OCI-LY1 (cell line): ENCODE data around the gene AFF4.
"Not testable (repeated sequence)": the region's sequence is repeated elsewhere in the genome, so short reads cannot be mapped to it uniquely, and the experiment has no call there.

Source experiments
- H2AFZ ChIP-seq: fragments of 200-600 bp; sonication (generic), shearing (Covaris generic); 2 replicates; pipeline ENCODE4 v1.6.0; 2014; ENCODE audit warnings: antibody characterized with exemption, mild to moderate bottlenecking, low read length
- H3F3A ChIP-seq: fragments of 200-600 bp; sonication (generic), shearing (Covaris generic); 2 replicates; pipeline ENCODE4 v1.6.0; 2014; ENCODE audit warnings: mild to moderate bottlenecking, antibody characterized with exemption, low read length, moderate library complexity; ENCODE audit not compliant: insufficient read depth
- H3K27ac ChIP-seq: fragments of 200-600 bp; sonication (generic); 2 replicates; pipeline ENCODE4 v1.5.1; 2014; ENCODE audit warnings: low read length, mixed run types, mild to moderate bottlenecking, low read depth; ENCODE audit not compliant: poor library complexity, severe bottlenecking
- H3K27me3 ChIP-seq: fragments of 200-600 bp; sonication (generic); 2 replicates; pipeline ENCODE4 v1.6.0; 2014; ENCODE audit warnings: antibody characterized with exemption, mild to moderate bottlenecking, low read length, moderate library complexity; ENCODE audit not compliant: insufficient read depth
- H3K36me3 ChIP-seq: fragments of 200-600 bp; sonication (generic); 2 replicates; pipeline ENCODE4 v1.6.1; 2014; ENCODE audit warnings: mild to moderate bottlenecking, antibody characterized with exemption, low read length, moderate library complexity, mixed read lengths; ENCODE audit not compliant: insufficient read depth
- H3K4me1 ChIP-seq: fragments of 200-600 bp; sonication (generic); 2 replicates; pipeline ENCODE4 v1.5.1; 2014; ENCODE audit warnings: mild to moderate bottlenecking, low read length, moderate library complexity; ENCODE audit not compliant: insufficient read depth, severe bottlenecking
- H3K4me2 ChIP-seq: fragments of 200-600 bp; sonication (generic), shearing (Covaris generic); 2 replicates; pipeline ENCODE4 v1.6.1; 2014; ENCODE audit warnings: low read length
- H3K4me3 ChIP-seq: fragments of 200-600 bp; sonication (generic); 2 replicates; pipeline ENCODE4 v1.5.1; 2014; ENCODE audit warnings: low read length, low read depth, mild to moderate bottlenecking, mixed read lengths; ENCODE audit not compliant: poor library complexity, severe bottlenecking
- H3K79me2 ChIP-seq: fragments of 200-600 bp; shearing (Covaris generic); 2 replicates; pipeline ENCODE4 v1.6.1; 2016; ENCODE audit warnings: mixed run types, low read length, mixed read lengths; ENCODE audit not compliant: insufficient read depth
- H3K9ac ChIP-seq: fragments of 200-600 bp; sonication (generic), shearing (Covaris generic); 2 replicates; pipeline ENCODE4 v1.6.1; 2014; ENCODE audit warnings: mild to moderate bottlenecking, low read length, mixed read lengths
- H3K9me2 ChIP-seq: fragments of 200-600 bp; sonication (generic), shearing (Covaris generic); 2 replicates; pipeline ENCODE4 v1.6.1; 2014; ENCODE audit warnings: low read depth, mild to moderate bottlenecking, low read length, mixed read lengths
- H3K9me3 ChIP-seq: fragments of 200-600 bp; shearing (Covaris generic); 2 replicates; pipeline ENCODE4 v1.6.1; 2014; ENCODE audit warnings: low read length, mixed read lengths
- H4K20me1 ChIP-seq: fragments of 200-600 bp; sonication (generic), shearing (Covaris generic); 2 replicates; pipeline ENCODE4 v1.6.0; 2016; ENCODE audit warnings: mild to moderate bottlenecking, low read length; ENCODE audit not compliant: insufficient read depth
- EZH2 ChIP-seq: fragments of 200-600 bp; sonication (generic), shearing (Covaris generic); IDR thresholded peaks from 2 replicates; pipeline ENCODE4 v1.8.0; 2017; ENCODE audit warnings: borderline replicate concordance, mixed run types, mild to moderate bottlenecking, antibody characterized with exemption, low read length, moderate library complexity, mixed read lengths
- TF ChIP-seq, protein P1 (sequence below): fragments of 200-600 bp; sonication (generic), shearing (Covaris generic); IDR thresholded peaks from 2 replicates; pipeline ENCODE4 v1.5.1; 2017; ENCODE audit warnings: mild to moderate bottlenecking, antibody characterized with exemption, low read length, moderate library complexity, mixed read lengths

The AFF4 gene

DNA sequence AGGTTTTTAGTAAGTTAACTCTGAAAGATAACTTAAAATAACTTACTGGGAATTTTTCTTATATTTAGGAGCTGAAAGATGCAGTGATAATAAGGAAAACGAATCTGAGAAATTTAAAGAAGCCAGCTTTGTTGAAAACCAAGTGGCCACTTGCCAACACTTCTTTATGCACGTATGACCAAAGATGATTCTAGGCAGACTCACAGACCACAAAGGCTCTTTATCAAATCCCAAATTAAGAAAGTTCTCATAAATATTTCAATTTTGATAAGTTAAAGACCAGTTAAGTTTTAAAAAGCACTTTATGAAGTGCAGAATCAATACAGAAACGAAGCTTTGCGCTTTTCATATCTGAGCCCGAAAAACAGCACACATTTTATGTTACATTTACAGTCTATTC lies 1.5 kb downstream of the AFF4 start:
- Histone ChIP-seq H2AFZ (no peak overlapping the region), H3K79me2 (peaks cover 59% of the 10 kb centered on the region), H3K9me2 (no peaks in the 10 kb centered on the region), H3K4me2 (peak overlapping the region; percentile 83), H3K9ac (peak overlapping the region; percentile 73), H3F3A (no peaks in the 10 kb centered on the region), H3K27me3 (no peaks in the 10 kb centered on the region), H4K20me1 (no peaks in the 10 kb centered on the region; the same call in 1 of the 2 replicates), H3K36me3 (peaks cover 24% of the 10 kb centered on the region), H3K9me3 (no peaks in the 10 kb centered on the region), H3K27ac (peak overlapping the region; percentile 50), H3K4me3 (peak overlapping the region; percentile 68), H3K4me1 (peaks cover 18% of the 10 kb centered on the region)
- TF ChIP-seq, protein P1, sequence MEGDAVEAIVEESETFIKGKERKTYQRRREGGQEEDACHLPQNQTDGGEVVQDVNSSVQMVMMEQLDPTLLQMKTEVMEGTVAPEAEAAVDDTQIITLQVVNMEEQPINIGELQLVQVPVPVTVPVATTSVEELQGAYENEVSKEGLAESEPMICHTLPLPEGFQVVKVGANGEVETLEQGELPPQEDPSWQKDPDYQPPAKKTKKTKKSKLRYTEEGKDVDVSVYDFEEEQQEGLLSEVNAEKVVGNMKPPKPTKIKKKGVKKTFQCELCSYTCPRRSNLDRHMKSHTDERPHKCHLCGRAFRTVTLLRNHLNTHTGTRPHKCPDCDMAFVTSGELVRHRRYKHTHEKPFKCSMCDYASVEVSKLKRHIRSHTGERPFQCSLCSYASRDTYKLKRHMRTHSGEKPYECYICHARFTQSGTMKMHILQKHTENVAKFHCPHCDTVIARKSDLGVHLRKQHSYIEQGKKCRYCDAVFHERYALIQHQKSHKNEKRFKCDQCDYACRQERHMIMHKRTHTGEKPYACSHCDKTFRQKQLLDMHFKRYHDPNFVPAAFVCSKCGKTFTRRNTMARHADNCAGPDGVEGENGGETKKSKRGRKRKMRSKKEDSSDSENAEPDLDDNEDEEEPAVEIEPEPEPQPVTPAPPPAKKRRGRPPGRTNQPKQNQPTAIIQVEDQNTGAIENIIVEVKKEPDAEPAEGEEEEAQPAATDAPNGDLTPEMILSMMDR: no peak
- TF ChIP-seq EZH2: no peak

DNA sequence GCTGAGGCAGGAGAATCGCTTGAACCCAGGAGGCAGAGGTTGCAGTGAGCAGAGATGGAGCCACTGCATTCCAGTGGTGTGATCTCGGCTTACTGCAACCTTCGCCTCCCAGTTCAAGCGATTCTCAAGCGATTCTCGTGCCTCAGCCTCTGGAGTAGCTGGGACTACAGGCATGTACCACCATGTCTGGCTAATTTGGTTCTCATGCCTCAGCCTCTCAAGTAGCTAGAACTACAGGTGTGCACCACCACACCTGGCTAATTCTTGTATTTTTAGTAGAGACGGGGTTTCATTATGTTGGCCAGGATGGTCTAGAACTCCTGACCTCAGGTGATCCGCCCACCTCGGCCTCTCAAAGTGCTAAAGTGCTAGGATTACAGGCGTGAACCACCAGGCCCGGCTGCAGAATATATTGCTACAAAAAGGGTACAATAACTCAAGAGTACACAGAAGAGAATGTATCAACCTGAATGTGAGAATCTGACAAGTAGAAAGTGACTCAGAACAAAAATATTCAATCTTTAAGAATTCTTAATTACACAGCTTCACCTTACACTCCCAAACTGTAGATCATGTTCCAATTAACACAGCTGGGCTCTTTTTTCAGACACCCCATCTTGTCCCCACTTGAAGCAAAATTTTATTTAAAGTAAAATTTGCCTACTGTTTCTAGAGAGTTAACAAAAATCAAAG lies 2.2 kb downstream of the AFF4 start:
- not testable (repeated sequence) for H3K27me3 ChIP-seq, H3K9me3 ChIP-seq, H3F3A ChIP-seq, H4K20me1 ChIP-seq, H3K9me2 ChIP-seq, H3K27ac ChIP-seq, H2AFZ ChIP-seq
- Histone ChIP-seq H3K4me2 (peak overlapping the region; percentile 83), H3K9ac (peak overlapping the region; percentile 73), H3K36me3 (peaks cover 24% of the 10 kb centered on the region), H3K79me2 (peaks cover 64% of the 10 kb centered on the region), H3K4me1 (peaks cover 18% of the 10 kb centered on the region), H3K4me3 (peak overlapping the region; percentile 68)

DNA sequence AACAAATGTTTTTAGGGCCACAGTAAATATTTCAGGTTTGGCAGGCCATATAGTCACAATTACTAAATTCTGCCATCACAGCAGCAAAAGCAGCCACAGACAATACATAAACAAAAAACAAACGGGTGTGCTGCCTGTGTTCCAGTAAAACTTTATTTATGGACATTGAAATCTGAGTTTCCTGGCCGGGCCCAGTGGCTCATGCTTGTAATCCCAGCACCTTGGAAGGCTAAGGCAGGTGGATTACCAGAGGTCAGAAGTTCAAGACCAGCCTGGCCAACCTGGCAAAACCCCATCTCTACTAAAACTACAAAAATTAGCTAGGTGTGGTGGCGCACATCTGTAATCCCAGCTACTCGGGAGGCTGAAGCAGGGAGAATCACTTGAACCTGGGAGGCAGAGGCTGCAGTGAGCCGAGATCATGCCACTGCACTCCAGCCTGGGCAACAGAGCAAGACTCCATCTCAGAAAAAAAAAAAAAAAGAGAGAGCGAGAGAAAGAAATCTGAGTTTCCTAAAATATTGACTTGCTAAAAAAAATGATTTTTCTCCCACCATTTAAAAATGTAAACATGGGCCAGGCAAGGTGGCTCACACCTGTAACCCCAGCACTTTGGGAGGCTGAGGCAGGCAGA lies 7.2 kb downstream of the AFF4 start:
- H3K9me3 ChIP-seq, H3K4me1 ChIP-seq, H3K4me3 ChIP-seq, H4K20me1 ChIP-seq, H3K27me3 ChIP-seq, H3K9ac ChIP-seq, H3K9me2 ChIP-seq, H3F3A ChIP-seq, H3K27ac ChIP-seq, H3K4me2 ChIP-seq, H2AFZ ChIP-seq: not testable (repeated sequence)
- Histone ChIP-seq H3K79me2 (peaks cover 89% of the 10 kb centered on the region), H3K36me3 (peaks cover 43% of the 10 kb centered on the region)

DNA sequence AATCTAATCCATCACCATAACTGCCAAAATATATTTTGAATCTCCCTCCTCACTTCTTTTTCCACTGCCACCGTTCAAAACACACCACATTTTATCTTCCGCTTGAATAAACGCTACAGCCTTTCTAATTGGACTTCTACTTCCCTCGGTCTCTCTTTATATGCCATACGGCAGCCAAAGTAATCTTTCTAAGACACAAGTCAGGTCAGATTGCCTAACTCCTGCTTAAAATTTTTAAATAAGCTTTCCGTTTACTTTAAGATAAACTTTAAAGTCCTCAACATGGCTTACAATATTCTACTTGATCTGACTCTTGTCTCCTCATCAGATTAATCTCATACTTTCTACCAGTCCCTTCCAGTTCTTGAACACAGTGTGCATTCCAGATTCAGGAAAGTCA lies 9.7 kb downstream of the AFF4 start:
- no peak overlapping the region for H3K9ac ChIP-seq
- no peak overlapping the region for H2AFZ ChIP-seq
- H3K4me1 ChIP-seq: peaks cover 2% of the 10 kb centered on the region
- no peak overlapping the region for H3K4me3 ChIP-seq
- peaks cover 28% of the 10 kb centered on the region; the same call in 1 of the 2 replicates for H3K36me3 ChIP-seq
- H3K4me2 ChIP-seq: no peak overlapping the region
- TF ChIP-seq EZH2: no peak
- TF ChIP-seq, protein P1: no peak
- H4K20me1 ChIP-seq: no peaks in the 10 kb centered on the region
- H3K79me2 ChIP-seq: peaks cover 78% of the 10 kb centered on the region
- H3K27me3 ChIP-seq: no peaks in the 10 kb centered on the region
- H3K27ac ChIP-seq: no peak overlapping the region
- H3K9me2 ChIP-seq: no peaks in the 10 kb centered on the region
- H3K9me3 ChIP-seq: no peaks in the 10 kb centered on the region
- no peaks in the 10 kb centered on the region for H3F3A ChIP-seq
